Measurements from ENCODE around the gene HMGN4.
A peak's percentile ranks its signal among the peaks of the same experiment; 100 is the strongest.
"Not testable (repeated sequence)": the region's sequence is repeated elsewhere in the genome, so short reads cannot be mapped to it uniquely, and the experiment has no call there.

HMGN4 gene

GRCh38 chr6:26522486-26523228 lies 15.5 kb upstream of the HMGN4 start:
- not testable (repeated sequence) for DNase-seq (ENCODE audit: low read depth, low spot score)

DNA sequence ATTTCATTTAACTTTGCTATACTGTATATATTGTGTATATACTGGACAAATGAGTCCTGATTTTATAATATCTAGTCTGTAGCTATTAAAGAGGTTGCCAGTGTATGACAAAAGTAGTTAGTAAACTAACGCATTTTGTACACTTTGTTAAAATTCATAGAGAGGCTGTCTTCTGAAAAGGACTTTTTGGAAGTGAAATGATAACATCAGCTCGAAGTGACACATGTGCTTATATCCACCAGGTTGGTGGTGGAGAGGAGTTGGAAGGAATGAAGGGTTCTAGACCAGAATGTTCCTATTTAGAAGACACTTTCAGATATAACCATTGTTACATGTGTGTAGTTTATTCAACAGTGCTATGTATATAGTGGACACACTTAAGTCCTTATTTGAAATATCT lies 13.9 kb upstream of the HMGN4 start:
- not testable (repeated sequence) for DNase-seq (ENCODE audit: low read depth, low spot score)

DNA sequence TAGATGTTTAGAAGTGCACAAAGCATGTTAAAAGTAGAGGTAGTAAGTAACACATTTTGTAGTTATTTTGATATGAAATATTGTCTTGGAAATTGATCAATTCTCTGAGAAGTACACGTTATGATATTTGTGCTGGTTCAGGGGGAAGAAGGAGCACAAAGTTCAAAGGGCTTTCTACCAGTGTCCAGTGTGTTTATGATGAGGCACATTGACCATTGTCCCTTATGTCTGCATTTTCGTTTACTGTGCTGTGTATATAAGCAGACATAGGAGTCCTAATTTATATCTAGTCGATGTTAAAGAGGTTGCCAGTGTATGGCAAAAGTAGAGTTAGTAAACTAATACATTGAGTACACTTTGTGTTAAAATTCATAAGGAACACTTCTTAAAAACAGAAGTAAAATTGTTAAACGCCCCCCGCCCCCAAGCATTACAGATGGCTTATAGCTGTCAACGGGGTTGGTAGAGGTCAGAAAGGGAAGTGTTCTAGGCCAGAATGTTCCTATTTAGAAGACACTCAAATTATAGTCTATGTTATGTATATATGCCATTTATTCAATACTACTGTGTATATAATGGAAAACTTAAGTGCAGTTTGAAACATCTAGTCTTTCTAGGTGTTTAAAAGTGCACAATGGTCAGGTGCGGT lies 13.3 kb upstream of the HMGN4 start:
- DNase-seq (ENCODE audit: low read depth, low spot score), result no peak

DNA sequence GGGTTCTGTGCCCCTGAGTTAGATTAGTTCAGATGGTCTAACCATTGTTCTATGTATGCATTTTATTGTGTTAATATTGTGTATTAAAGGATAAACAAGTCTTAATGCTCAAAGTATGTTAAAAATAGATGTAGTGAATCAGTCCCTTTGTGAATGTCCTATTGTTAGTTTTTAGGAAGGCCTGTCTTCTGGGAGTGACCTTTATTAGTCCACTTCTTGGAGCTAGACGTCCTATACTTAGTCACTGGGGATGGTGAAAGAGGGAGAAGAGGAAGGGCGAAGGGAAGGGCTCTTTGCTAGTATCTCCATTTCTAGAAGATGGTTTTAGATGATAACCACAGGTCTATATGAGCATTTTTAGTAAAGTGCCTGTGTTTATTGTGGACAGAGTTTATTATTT lies 12.3 kb upstream of the HMGN4 start:
- DNase-seq (ENCODE audit: low read depth, low spot score), result no peak

- no peak for DNase-seq (ENCODE audit: low read depth, low spot score)
Observed at GRCh38 chr6:26526928-26527327, 11.2 kb upstream of the HMGN4 start.

- no peak for DNase-seq (ENCODE audit: low read depth, low spot score)
Observed at GRCh38 chr6:26530203-26530602, 8.0 kb upstream of the HMGN4 start.

GRCh38 chr6:26531897-26532296 lies 6.3 kb upstream of the HMGN4 start:
- no peak for DNase-seq (ENCODE audit: low read depth, low spot score)

- DNase-seq (ENCODE audit: low read depth, low spot score), result peak; percentile 93
Observed at GRCh38 chr6:26532699-26533531, 5.3 kb upstream of the HMGN4 start.

GRCh38 chr6:26533532-26533931 lies 4.6 kb upstream of the HMGN4 start:
- no peak for DNase-seq (ENCODE audit: low read depth, low spot score)

- DNase-seq (ENCODE audit: low read depth, low spot score), result no peak
Observed at GRCh38 chr6:26534681-26535465, 3.3 kb upstream of the HMGN4 start.

DNA sequence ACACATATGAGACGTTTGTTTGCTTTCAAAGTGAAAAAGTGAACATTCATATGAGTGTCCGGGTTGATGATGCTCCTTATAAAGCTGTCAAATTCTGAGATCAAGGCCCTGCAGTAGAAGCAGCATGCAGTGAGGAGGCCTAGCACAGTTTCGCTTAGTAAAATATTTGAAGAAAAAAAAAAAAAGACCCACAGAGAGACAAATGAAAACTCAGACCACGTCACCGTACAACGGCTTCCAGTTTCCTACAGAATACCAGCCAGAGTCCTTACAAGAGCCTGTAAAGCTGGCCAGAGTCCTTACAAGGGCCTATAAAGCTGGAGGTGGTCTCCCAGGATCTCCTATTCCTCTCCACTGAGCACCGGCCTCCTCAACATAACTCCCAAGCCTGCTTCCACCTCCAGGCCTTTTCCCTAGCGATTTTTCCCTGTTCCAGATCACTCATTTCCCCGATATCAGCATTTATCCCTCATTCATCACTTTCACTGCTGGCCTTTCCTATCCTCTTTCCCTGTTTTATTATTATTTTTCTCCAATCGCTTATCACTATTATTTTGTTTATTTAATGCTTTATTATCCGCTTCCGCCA lies 1.5 kb upstream of the HMGN4 start:
- peak; percentile 73 for DNase-seq (ENCODE audit: low read depth, low spot score)

GRCh38 chr6:26537160-26537845 lies 863 bp upstream of the HMGN4 start:
- peak; percentile 96 for DNase-seq (ENCODE audit: low read depth, low spot score)

DNA sequence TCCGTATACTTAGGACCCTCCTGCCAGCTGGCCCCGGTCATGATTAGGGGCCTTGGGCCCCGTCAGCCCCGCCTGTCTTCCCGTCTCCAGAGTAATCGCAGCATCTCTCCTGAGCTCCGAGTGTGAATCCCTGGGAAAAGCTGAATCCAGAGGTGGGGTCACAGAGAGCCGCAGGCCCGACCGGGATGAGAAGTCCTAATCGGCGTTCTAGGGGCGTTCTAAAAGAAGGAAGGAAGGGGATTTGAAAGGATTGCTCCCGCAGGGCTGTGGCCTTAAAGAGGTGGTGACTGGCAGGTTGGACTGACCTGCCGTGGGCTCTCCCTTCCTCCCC lies 371 bp downstream of the HMGN4 start:
- DNase-seq (ENCODE audit: low read depth, low spot score), result no peak

DNA sequence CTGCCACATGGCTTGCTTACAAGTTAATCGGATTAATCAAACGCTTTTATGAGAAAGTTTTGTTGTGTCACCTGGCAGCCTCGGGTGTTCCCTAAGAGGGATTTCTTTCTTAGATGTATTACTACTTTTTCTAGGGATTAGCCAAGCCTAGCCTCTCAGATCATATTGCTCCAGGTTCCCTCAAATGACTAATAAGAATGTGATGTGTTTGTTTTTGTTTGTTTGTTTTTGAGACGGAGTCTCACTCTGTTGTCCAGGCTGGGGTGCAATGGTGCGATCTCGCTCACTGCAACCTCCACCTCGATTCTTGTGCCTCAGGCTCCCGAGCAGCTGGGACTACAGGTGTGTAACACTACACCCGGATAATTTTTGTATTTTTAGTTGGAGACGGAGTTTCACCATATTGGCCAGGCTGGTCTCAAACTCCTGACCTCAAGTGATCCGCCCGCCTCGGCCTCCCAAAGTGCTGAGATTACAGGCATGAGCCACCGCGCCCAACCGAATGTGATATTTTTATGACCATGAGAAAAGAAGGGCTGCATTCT lies 977 bp downstream of the HMGN4 start:
- DNase-seq (ENCODE audit: low read depth, low spot score), result peak; percentile 12

GRCh38 chr6:26541579-26541978 lies 3.4 kb downstream of the HMGN4 start:
- no peak for DNase-seq (ENCODE audit: low read depth, low spot score)

GRCh38 chr6:26543953-26544352 lies 5.8 kb downstream of the HMGN4 start:
- peak; percentile 15 for DNase-seq (ENCODE audit: low read depth, low spot score)

- no peak for DNase-seq (ENCODE audit: low read depth, low spot score)
Observed at GRCh38 chr6:26544473-26544872, 6.3 kb downstream of the HMGN4 start.

DNA sequence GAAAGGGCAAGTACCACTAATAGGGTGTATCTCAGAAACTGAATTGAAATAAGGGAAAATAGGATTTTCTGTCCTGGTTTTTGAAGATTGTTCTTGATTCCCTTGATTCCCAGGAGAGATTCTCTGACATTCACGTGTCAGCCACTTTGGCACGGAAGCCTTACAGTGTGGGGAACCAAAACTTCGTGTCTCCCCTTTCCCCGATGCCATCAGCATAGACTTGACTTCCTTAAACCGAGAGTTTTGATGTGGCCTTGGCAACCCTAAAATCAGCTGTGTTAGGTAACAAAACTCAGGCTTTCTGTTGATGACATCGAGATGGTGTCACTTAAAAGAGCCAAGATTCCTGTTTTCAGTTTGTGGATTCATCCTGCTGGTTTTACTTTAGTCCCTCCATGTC lies 7.5 kb downstream of the HMGN4 start:
- no peak for DNase-seq (ENCODE audit: low read depth, low spot score)

GRCh38 chr6:26547363-26547762 lies 9.2 kb downstream of the HMGN4 start:
- not testable (repeated sequence) for DNase-seq (ENCODE audit: low read depth, low spot score)

GRCh38 chr6:26550250-26550993 lies 12.3 kb downstream of the HMGN4 start:
- peak; percentile 73 for DNase-seq (ENCODE audit: low read depth, low spot score)

Measured in astrocyte of the hippocampus (primary cell).